ENCODE data around the gene ZBED1.

GRCh38 chrX:2533424-2533823 is 32.6 kb upstream of the ZBED1 start:
- TF ChIP-seq CTCF (IDR thresholded peaks at IDR 0.05; ENCODE audit: poor library complexity, severe bottlenecking), result no peak
- TF ChIP-seq EZH2 (IDR thresholded peaks at IDR 0.05; ENCODE audit: borderline replicate concordance, insufficient read depth, low read length, poor library complexity, severe bottlenecking), result no peak
- no peak for TF ChIP-seq EP300 (conservative IDR thresholded peaks at IDR 0.05; ENCODE audit: poor library complexity, severe bottlenecking)
- TF ChIP-seq RAD21 (conservative IDR thresholded peaks at IDR 0.05), result no peak
- no peak for TF ChIP-seq POLR2AphosphoS5 (IDR thresholded peaks at IDR 0.05)
- no peak for TF ChIP-seq SMC3 (conservative IDR thresholded peaks at IDR 0.05; ENCODE audit: poor library complexity)

All from neural cell (in vitro differentiated cells).